Limb (tissue), 2 donors: ENCODE data around the gene ERICH4.
"Not testable (repeated sequence)": the region's sequence is repeated elsewhere in the genome, so short reads cannot be mapped to it uniquely, and the experiment has no call there.

Source experiments
- DNase-seq, 2 donors: peaks; one replicate each; pipeline ENCODE4 v3.0.0-alpha.2; 2016; ENCODE audit errors: extremely low spot score in 2 of 2

Gene ERICH4

DNA sequence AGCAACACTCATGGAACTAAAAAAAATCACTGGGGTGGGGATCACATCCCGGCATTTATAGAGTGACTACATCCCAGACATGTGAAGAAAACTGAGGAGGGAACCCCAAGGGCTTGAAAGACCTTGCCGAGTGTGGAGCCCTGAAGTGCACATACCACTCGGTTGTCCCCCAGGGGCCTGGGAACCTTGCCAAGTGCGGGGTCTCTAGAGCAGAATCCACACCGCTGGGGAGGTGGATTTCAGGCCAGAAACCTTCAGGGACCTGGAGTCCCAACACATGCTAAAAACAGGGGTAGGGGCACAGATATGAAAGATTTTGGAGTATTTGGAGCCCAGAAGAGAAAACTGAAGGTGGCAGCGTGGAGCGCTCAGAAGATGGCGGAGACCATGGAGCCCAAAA, 35.2 kb downstream of the ERICH4 start:
- DNase-seq: no peak

GRCh38 chr19:41478875-41479756, 36.2 kb downstream of the ERICH4 start:
- DNase-seq: no peak

DNA sequence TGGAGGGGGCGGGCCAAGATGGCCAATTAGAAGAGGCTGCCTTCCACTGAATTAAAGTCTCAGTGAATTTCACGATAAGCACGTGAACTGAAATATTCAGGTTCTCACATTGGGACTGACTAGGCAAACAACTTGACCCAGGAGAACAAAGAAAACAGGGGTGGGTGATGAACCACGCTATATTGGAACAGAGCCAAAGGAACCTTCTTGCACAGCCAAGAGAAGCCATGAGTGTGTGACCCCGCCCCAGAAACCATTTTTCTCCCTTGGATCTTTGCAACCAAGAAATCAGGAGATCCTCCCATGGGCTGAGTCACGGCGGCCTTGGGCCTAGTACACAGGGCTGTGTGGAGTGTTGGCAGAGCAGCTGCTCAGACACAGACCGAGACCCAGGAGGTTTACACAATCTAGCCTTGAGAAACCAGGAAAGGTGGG, 36.8 kb downstream of the ERICH4 start:
- DNase-seq: no peak

GRCh38 chr19:41480336-41480735, 37.4 kb downstream of the ERICH4 start:
- DNase-seq: no peak

GRCh38 chr19:41484822-41485221, 41.9 kb downstream of the ERICH4 start:
- no peak for DNase-seq

DNA sequence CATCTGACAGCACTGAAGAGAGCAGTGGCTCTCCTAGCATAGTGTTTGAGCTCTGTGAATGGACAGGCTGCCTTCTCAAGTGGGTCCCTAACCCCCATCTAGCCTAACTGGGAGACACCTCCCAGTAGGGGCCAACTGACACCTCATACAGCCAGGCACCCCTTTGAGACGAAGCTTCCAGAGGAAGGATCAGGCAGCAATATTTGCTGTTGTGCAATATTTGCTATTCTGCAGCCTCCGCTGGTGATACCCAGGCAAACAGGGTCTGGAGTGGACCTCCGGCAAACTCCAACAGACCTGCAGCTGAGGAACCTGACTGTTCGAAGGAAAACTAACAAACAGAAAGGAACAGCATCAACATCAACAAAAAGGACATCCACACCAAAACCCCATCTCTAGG, 44.0 kb downstream of the ERICH4 start:
- not testable (repeated sequence) for DNase-seq

GRCh38 chr19:41492843-41493242, 49.9 kb downstream of the ERICH4 start:
- DNase-seq: no peak
